HG03095 (cell line): ENCODE measurements around the gene TRIM41.
A peak's percentile ranks its signal among the peaks of the same experiment; 100 is the strongest.
"Not testable (repeated sequence)": the region's sequence is repeated elsewhere in the genome, so short reads cannot be mapped to it uniquely, and the experiment has no call there.

Experiments used
- ATAC-seq: cut with Tn5 transposase; IDR thresholded peaks from one replicate; pipeline ENCODE4 v1.9.1; 2021; ENCODE audit warnings: moderate library complexity; ENCODE audit not compliant: unreplicated experiment

The TRIM41 gene

GRCh38 chr5:181192337-181193046, 30.6 kb upstream of the TRIM41 start:
- ATAC-seq = no peak

GRCh38 chr5:181193656-181194055, 29.4 kb upstream of the TRIM41 start:
- ATAC-seq = no peak

GRCh38 chr5:181194489-181195248, 28.4 kb upstream of the TRIM41 start:
- no peak for ATAC-seq

- ATAC-seq = no peak
Measured at GRCh38 chr5:181195249-181195761, 27.8 kb upstream of the TRIM41 start.

- ATAC-seq = no peak
Measured at GRCh38 chr5:181197326-181197951, 25.6 kb upstream of the TRIM41 start.

- ATAC-seq = no peak
Measured at GRCh38 chr5:181198106-181198685, 24.9 kb upstream of the TRIM41 start.

GRCh38 chr5:181198905-181199519, 24.1 kb upstream of the TRIM41 start:
- ATAC-seq = peak; percentile 67

- ATAC-seq = no peak
Measured at GRCh38 chr5:181199881-181200638, 23.0 kb upstream of the TRIM41 start.

- ATAC-seq = no peak
Measured at GRCh38 chr5:181200816-181201215, 22.3 kb upstream of the TRIM41 start.

GRCh38 chr5:181203093-181203711, 19.9 kb upstream of the TRIM41 start:
- no peak for ATAC-seq

GRCh38 chr5:181203777-181204112, 19.3 kb upstream of the TRIM41 start:
- ATAC-seq = no peak

- no peak for ATAC-seq
Measured at GRCh38 chr5:181204113-181204825, 18.8 kb upstream of the TRIM41 start.

GRCh38 chr5:181204826-181205760, 18.0 kb upstream of the TRIM41 start, which contains the start of gene TRIM7:
TRIM7 (minus strand) TSS chr5:181205196; CDS start chr5:181205110, 86 bp downstream.
- ATAC-seq = no peak

- no peak for ATAC-seq
Measured at GRCh38 chr5:181205761-181206649, 17.1 kb upstream of the TRIM41 start.

GRCh38 chr5:181207214-181207959, 15.7 kb upstream of the TRIM41 start:
- no peak for ATAC-seq

- no peak for ATAC-seq
Measured at GRCh38 chr5:181207960-181208253, 15.2 kb upstream of the TRIM41 start.

GRCh38 chr5:181209006-181209405, 14.1 kb upstream of the TRIM41 start:
- not testable (repeated sequence) for ATAC-seq
